ENCODE results near the gene AP3S1.
A peak's percentile ranks its signal among the peaks of the same experiment; 100 is the strongest.

The AP3S1 gene

DNA sequence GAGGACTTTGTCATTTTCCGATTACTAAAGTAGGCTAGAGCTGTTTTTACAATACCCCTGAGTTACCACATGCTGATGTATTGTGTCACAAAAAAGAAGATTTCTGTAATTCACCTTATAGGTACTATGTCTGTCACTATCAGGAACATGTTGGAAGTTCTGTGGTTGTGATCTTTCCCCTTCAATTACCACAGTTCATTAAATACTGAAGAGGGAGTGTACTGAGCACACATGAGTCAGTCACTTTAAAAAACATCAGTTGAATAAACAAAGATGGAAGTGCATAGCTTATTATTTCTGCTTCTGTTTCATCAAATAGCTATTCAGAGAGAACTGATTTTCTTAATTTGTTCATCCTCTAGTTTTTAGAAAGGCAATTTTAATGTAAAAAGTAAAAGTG is 31.7 kb downstream of the AP3S1 start (continued):
- TF ChIP-seq ZBTB10 (tag by site-specific recombination; IDR thresholded peaks at IDR 0.05) (no peak), SCRT2 (tag by site-specific recombination; IDR thresholded peaks at IDR 0.05) (peak; percentile 67), BCL11A (tag by site-specific recombination; IDR thresholded peaks at IDR 0.05; ENCODE audit: low read depth) (0 out of 2 replicates have a peak, but pooled peaks have one; percentile 50), ZNF580 (tag by site-specific recombination; IDR thresholded peaks at IDR 0.05) (0 out of 2 replicates have a peak, but pooled peaks have one; percentile 18), SP7 (tag by site-specific recombination; IDR thresholded peaks at IDR 0.05) (peak; percentile 94), ZNF48 (tag by site-specific recombination; IDR thresholded peaks at IDR 0.05) (no peak), ZNF366 (tag by site-specific recombination; conservative IDR thresholded peaks at IDR 0.05) (peak; percentile 76), ZNF2 (tag by site-specific recombination; IDR thresholded peaks at IDR 0.05) (0 out of 2 replicates have a peak, but pooled peaks have one; percentile 53), ZNF248 (tag by site-specific recombination; IDR thresholded peaks at IDR 0.05) (no peak), ZBTB17 (tag by site-specific recombination; IDR thresholded peaks at IDR 0.05) (0 out of 2 replicates have a peak, but pooled peaks have one; percentile 39), YY2 (tag by site-specific recombination; IDR thresholded peaks at IDR 0.05) (peak; percentile 30; the same call in 1 of the 2 replicates), ZNF843 (tag by site-specific recombination; IDR thresholded peaks at IDR 0.05) (peak; percentile 88), BCL6B (tag by site-specific recombination; IDR thresholded peaks at IDR 0.05) (no peak)
- TF ChIP-seq, protein P1, sequence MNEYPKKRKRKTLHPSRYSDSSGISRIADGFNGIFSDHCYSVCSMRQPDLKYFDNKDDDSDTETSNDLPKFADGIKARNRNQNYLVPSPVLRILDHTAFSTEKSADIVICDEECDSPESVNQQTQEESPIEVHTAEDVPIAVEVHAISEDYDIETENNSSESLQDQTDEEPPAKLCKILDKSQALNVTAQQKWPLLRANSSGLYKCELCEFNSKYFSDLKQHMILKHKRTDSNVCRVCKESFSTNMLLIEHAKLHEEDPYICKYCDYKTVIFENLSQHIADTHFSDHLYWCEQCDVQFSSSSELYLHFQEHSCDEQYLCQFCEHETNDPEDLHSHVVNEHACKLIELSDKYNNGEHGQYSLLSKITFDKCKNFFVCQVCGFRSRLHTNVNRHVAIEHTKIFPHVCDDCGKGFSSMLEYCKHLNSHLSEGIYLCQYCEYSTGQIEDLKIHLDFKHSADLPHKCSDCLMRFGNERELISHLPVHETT (tag by site-specific recombination; IDR thresholded peaks at IDR 0.05), result peak; percentile 91
- TF ChIP-seq, protein P2, sequence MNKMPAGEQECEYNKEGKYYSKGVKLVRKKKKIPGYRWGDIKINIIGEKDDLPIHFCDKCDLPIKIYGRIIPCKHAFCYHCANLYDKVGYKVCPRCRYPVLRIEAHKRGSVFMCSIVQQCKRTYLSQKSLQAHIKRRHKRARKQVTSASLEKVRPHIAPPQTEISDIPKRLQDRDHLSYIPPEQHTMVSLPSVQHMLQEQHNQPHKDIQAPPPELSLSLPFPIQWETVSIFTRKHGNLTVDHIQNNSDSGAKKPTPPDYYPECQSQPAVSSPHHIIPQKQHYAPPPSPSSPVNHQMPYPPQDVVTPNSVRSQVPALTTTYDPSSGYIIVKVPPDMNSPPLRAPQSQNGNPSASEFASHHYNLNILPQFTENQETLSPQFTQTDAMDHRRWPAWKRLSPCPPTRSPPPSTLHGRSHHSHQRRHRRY (tag by site-specific recombination; IDR thresholded peaks at IDR 0.05), result no peak
- TF ChIP-seq, protein P3, sequence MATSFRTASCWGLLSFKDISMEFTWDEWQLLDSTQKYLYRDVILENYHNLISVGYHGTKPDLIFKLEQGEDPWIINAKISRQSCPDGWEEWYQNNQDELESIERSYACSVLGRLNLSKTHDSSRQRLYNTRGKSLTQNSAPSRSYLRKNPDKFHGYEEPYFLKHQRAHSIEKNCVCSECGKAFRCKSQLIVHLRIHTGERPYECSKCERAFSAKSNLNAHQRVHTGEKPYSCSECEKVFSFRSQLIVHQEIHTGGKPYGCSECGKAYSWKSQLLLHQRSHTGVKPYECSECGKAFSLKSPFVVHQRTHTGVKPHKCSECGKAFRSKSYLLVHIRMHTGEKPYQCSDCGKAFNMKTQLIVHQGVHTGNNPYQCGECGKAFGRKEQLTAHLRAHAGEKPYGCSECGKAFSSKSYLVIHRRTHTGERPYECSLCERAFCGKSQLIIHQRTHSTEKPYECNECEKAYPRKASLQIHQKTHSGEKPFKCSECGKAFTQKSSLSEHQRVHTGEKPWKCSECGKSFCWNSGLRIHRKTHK (tag by site-specific recombination; IDR thresholded peaks at IDR 0.05), result no peak

- TF ChIP-seq ZNF747 (tag by site-specific recombination; IDR thresholded peaks at IDR 0.05) (no peak), ZNF560 (tag by site-specific recombination; IDR thresholded peaks at IDR 0.05; ENCODE audit: borderline replicate concordance) (no peak), PATZ1 (tag by site-specific recombination; IDR thresholded peaks at IDR 0.05) (no peak), YY2 (tag by site-specific recombination; IDR thresholded peaks at IDR 0.05) (no peak), RBAK (tag by site-specific recombination; IDR thresholded peaks at IDR 0.05) (no peak), ZBTB48 (tag by site-specific recombination; IDR thresholded peaks at IDR 0.05) (no peak), SP7 (tag by site-specific recombination; IDR thresholded peaks at IDR 0.05) (no peak), ZNF324 (tag by site-specific recombination; IDR thresholded peaks at IDR 0.05) (no peak)
- POLR2A ChIA-PET, result no interaction called here
- Histone ChIP-seq H3K9me3 (ENCODE audit: control insufficient read depth, insufficient read depth, low read depth, low read length) (no peaks in the 10 kb centered on the region), H3K36me3 (ENCODE audit: control insufficient read depth in 2 of 2, insufficient read depth in 1 of 2, low read length in 2 of 2) (peaks cover 7 to 18% of the 10 kb centered on the region in 2 experiments), H3K4me3 (ENCODE audit: low read depth, low read length) (no peak overlapping the region), H3K4me1 (ENCODE audit: control insufficient read depth, insufficient read depth, low read length) (peaks cover 11% of the 10 kb centered on the region), H3K27ac (ENCODE audit: extremely low read depth, low read depth, low read length) (no peak overlapping the region)
- CTCF ChIA-PET, result interaction anchor here (1.2 to 1.6 kb wide), 2 partner anchors 10 to 33 kb away, joined by 4 to 9 read pairs; no protein-coding TSS in a partner anchor
These were observed 33.7 kb downstream of the AP3S1 start for GRCh38 chr5:115875447-115875846.

Data from HEK293 (cell line).